H1 (cell line): ENCODE measurements around the gene FAM193A. TPM values are rescaled to one million over a fixed set of nuclear protein-coding genes. Genes with fewer than 3 reads are reported as not detected.

Source experiments
- CTCF ChIA-PET: fragments of 300-600 bp; sonication (Branson Sonifier 250); formaldehyde crosslinking; loops from one replicate; lab custom pipeline; 2021; ENCODE audit not compliant: partially characterized antibody; lab: Charles Lee
- POLR2A ChIA-PET: fragments of 300-600 bp; sonication (Branson Sonifier 250); formaldehyde crosslinking; loops from one replicate; lab custom pipeline; 2021; ENCODE audit warnings: inconsistent platforms; ENCODE audit not compliant: partially characterized antibody; lab: Charles Lee
- DNase-seq, 2 experiments: peaks; one replicate each; pipeline versions ENCODE4 v3.0.0 to v3.0.0-alpha.2; 2010 to 2022; ENCODE audit warnings: low spot score in 2 of 2, low read depth in 1 of 2, mixed read lengths in 1 of 2
- FAIRE-seq: peaks from 2 replicates; lab custom pipeline; 2011; peaks lifted over from hg19 to GRCh38; lab: Jason Lieb, UNC
- H2AFZ ChIP-seq: 2 replicates; pipeline ENCODE4 v1.8.1; 2012; ENCODE audit warnings: low read length, inconsistent platforms
- H2AK5ac ChIP-seq: 2 replicates; pipeline ENCODE4 v1.6.1; 2013; ENCODE audit warnings: low read depth, low read length
- H2BK120ac ChIP-seq: replicated peaks from 2 replicates; pipeline ENCODE3; 2013; ENCODE audit warnings: low read depth, low read length, inconsistent platforms
- H2BK12ac ChIP-seq: 2 replicates; pipeline ENCODE4 v1.6.1; 2013; ENCODE audit warnings: low read depth, low read length
- H2BK15ac ChIP-seq: 2 replicates; pipeline ENCODE4 v1.6.1; 2013; ENCODE audit warnings: low read length
- H2BK20ac ChIP-seq: 2 replicates; pipeline ENCODE4 v1.6.1; 2013; ENCODE audit warnings: low read length
- H2BK5ac ChIP-seq: 2 replicates; pipeline ENCODE4 v1.6.1; 2013; ENCODE audit warnings: low read depth, low read length
- H3K14ac ChIP-seq: 2 replicates; pipeline ENCODE4 v1.6.1; 2013; ENCODE audit warnings: inconsistent platforms; ENCODE audit not compliant: insufficient read length
- H3K18ac ChIP-seq: 2 replicates; pipeline ENCODE4 v1.6.1; 2013; ENCODE audit warnings: low read length; ENCODE audit errors: extremely low read depth
- H3K23ac ChIP-seq: 2 replicates; pipeline ENCODE4 v1.6.1; 2013; ENCODE audit warnings: inconsistent platforms; ENCODE audit not compliant: insufficient read length
- H3K23me2 ChIP-seq: 2 replicates; pipeline ENCODE4 v1.6.1; 2013; ENCODE audit warnings: low read depth, low read length
- H3K27ac ChIP-seq: 2 replicates; pipeline ENCODE4 v1.6.1; 2011; ENCODE audit warnings: low read depth, low read length, inconsistent platforms
- H3K27me3 ChIP-seq, 4 experiments: replicated peaks in 1 of 4; 1 replicate in 1 of 4; 2 replicates in 3 of 4; pipeline versions ENCODE4 v1.6.1 to v1.8.1; 2011 to 2013; ENCODE audit warnings: low read length in 3 of 4, mild to moderate bottlenecking in 3 of 4, inconsistent platforms in 2 of 4, mixed read lengths in 2 of 4, moderate library complexity in 1 of 4; ENCODE audit not compliant: control insufficient read depth in 3 of 4, insufficient read depth in 3 of 4; ENCODE audit errors: extremely low read depth in 1 of 4
- H3K36me3 ChIP-seq, 4 experiments: 2 replicates each; pipeline versions ENCODE4 v1.6.1 to v1.8.1; 2011 to 2013; ENCODE audit warnings: mild to moderate bottlenecking in 4 of 4, low read length in 3 of 4, moderate library complexity in 2 of 4, control low read depth in 1 of 4, inconsistent platforms in 1 of 4; ENCODE audit not compliant: insufficient read depth in 4 of 4, control insufficient read depth in 2 of 4
- H3K4ac ChIP-seq: replicated peaks from 2 replicates; pipeline ENCODE3; 2013; ENCODE audit warnings: low read length, low read depth, mixed read lengths, inconsistent platforms; ENCODE audit not compliant: insufficient read length
- H3K4me1 ChIP-seq, 4 experiments: replicated peaks in 1 of 4; 1 replicate in 1 of 4; 2 replicates in 3 of 4; pipeline versions ENCODE4 v1.6.1 to v1.8.1; 2011 to 2013; ENCODE audit warnings: low read length in 3 of 4, inconsistent platforms in 2 of 4, mixed read lengths in 1 of 4; ENCODE audit not compliant: insufficient read depth in 4 of 4, control insufficient read depth in 3 of 4
- H3K4me2 ChIP-seq, 2 experiments: 2 replicates each; pipeline versions ENCODE4 v1.6.1 to v1.8.1; 2011 to 2013; ENCODE audit warnings: low read depth in 2 of 2, low read length in 2 of 2, control low read depth in 1 of 2, inconsistent platforms in 1 of 2, mild to moderate bottlenecking in 1 of 2; ENCODE audit not compliant: insufficient read depth in 1 of 2
- H3K4me3 ChIP-seq, 4 experiments: fragments of 200-600, 300-600 bp in 1 of 4; sonication (generic), shearing (Covaris generic), sonication (Bioruptor Twin) in 1 of 4; 2 replicates each; pipeline versions ENCODE4 v1.5.1 to v1.8.1; 2011 to 2016; ENCODE audit warnings: low read length in 4 of 4, low read depth in 3 of 4, control low read depth in 2 of 4, inconsistent platforms in 2 of 4, mild to moderate bottlenecking in 2 of 4, mixed read lengths in 1 of 4, moderate library complexity in 1 of 4; ENCODE audit not compliant: insufficient read depth in 2 of 4; ENCODE audit errors: extremely low read depth in 1 of 4
- H3K56ac ChIP-seq: replicated peaks from 2 replicates; pipeline ENCODE3; 2013; ENCODE audit warnings: low read depth, mild to moderate bottlenecking, mixed read lengths, low read length, inconsistent platforms; ENCODE audit not compliant: insufficient read length
- H3K79me1 ChIP-seq: 2 replicates; pipeline ENCODE4 v1.6.1; 2013; ENCODE audit warnings: low read depth, low read length, control low read depth
- H3K79me2 ChIP-seq, 2 experiments: 2 replicates each; pipeline versions ENCODE4 v1.6.1 to v1.8.1; 2012 to 2013; ENCODE audit warnings: low read length in 2 of 2, mild to moderate bottlenecking in 2 of 2, inconsistent platforms in 1 of 2; ENCODE audit not compliant: insufficient read depth in 2 of 2, control insufficient read depth in 1 of 2
- H3K9ac ChIP-seq, 4 experiments: replicated peaks in 1 of 4; 1 replicate in 1 of 4; 2 replicates in 3 of 4; pipeline versions ENCODE4 v1.6.1 to v1.8.1; 2011 to 2013; ENCODE audit warnings: low read depth in 3 of 4, low read length in 3 of 4, control low read depth in 2 of 4, mild to moderate bottlenecking in 2 of 4, moderate library complexity in 2 of 4, inconsistent platforms in 1 of 4; ENCODE audit errors: extremely low read depth in 1 of 4
- H3K9me3 ChIP-seq, 2 experiments: 2 replicates each; pipeline versions ENCODE4 v1.6.1 to v1.8.1; 2012 to 2013; ENCODE audit warnings: mild to moderate bottlenecking in 2 of 2, moderate library complexity in 2 of 2, control low read depth in 1 of 2, inconsistent platforms in 1 of 2, low read depth in 1 of 2, low read length in 1 of 2, mixed read lengths in 1 of 2; ENCODE audit not compliant: insufficient read depth in 2 of 2
- H4K20me1 ChIP-seq, 2 experiments: replicated peaks in 1 of 2; 2 replicates each; pipeline versions ENCODE3 to v1.8.1; 2011 to 2013; ENCODE audit warnings: inconsistent platforms in 2 of 2, low read length in 2 of 2, mild to moderate bottlenecking in 1 of 2; ENCODE audit not compliant: insufficient read depth in 2 of 2, control insufficient read depth in 1 of 2
- H4K5ac ChIP-seq: 2 replicates; pipeline ENCODE4 v1.6.1; 2013; ENCODE audit warnings: low read length, low read depth, mixed read lengths, inconsistent platforms; ENCODE audit not compliant: insufficient read length
- H4K8ac ChIP-seq: 2 replicates; pipeline ENCODE4 v1.8.0; 2013; ENCODE audit warnings: mild to moderate bottlenecking, moderate library complexity, low read length, inconsistent platforms; ENCODE audit not compliant: insufficient read depth; ENCODE audit errors: extremely low read depth
- H4K91ac ChIP-seq: replicated peaks from 2 replicates; pipeline ENCODE3; 2013; ENCODE audit warnings: low read length, mixed read lengths, inconsistent platforms; ENCODE audit not compliant: insufficient read length
- CBX5 ChIP-seq: fragments of 300-800, 300-1000 bp; sonication (generic); IDR thresholded peaks from 2 replicates; pipeline ENCODE4 v1.7.1; 2016; ENCODE audit warnings: antibody characterized with exemption, low read length, low read depth
- JUN ChIP-seq: IDR thresholded peaks from 2 replicates; pipeline ENCODE4 v1.6.1; 2011; ENCODE audit warnings: low read depth, mild to moderate bottlenecking, improper control_type of control experiment, low read length
- RAD21 ChIP-seq, 2 experiments: IDR thresholded peaks in 1 of 2; conservative IDR thresholded peaks in 1 of 2; 2 replicates each; pipeline ENCODE4 v1.6.1; 2011; ENCODE audit warnings: low read depth in 2 of 2, low read length in 2 of 2, improper control_type of control experiment in 1 of 2, inconsistent platforms in 1 of 2, mild to moderate bottlenecking in 1 of 2, moderate library complexity in 1 of 2
- SIX5 ChIP-seq: IDR thresholded peaks from 2 replicates; pipeline ENCODE4 v1.6.1; 2011; ENCODE audit warnings: mild to moderate bottlenecking, low read depth, low read length
- SP1 ChIP-seq: IDR thresholded peaks from 2 replicates; pipeline ENCODE4 v1.6.1; 2011; ENCODE audit warnings: low read depth, low read length
- SP4 ChIP-seq: IDR thresholded peaks from 2 replicates; pipeline ENCODE4 v1.6.1; 2012; ENCODE audit warnings: low read length, inconsistent platforms
- WGBS, 2 experiments: shearing (Covaris generic) in 1 of 2; methylation state at CpG; one replicate each; pipeline versions ENCODE4 v1.1.6 to v1.1.7; 2013 to 2015; ENCODE audit warnings: low lambda C conversion rate in 2 of 2, mixed read lengths in 2 of 2, inconsistent platforms in 1 of 2, low coverage in 1 of 2, missing lambda C conversion rate in 1 of 2; ENCODE audit not compliant: insufficient replicate concordance in 2 of 2, insufficient coverage in 1 of 2, insufficient read length in 1 of 2; ENCODE audit errors: extremely low coverage in 1 of 2, missing lambda C conversion rate in 1 of 2; 5-methylcytosine and 5-hydroxymethylcytosine counted together
- polyA plus RNA-seq, 7 experiments: library from polyadenylated mRNA; depleted of rRNA in 3 of 7; stranded (reverse) in 5 of 7; unstranded in 2 of 7; fragments of >200 nt in 5 of 7; fragments of 200-250 nt in 2 of 7; gene quantifications; 1 replicate in 5 of 7; 2 replicates in 1 of 7; 4 replicates in 1 of 7; pipeline versions ENCODE4 v1.2.1 to v1.2.3, GENCODE V29; 2011 to 2013; ENCODE audit warnings: missing spikeins in 2 of 7, mixed read lengths in 2 of 7
- total RNA-seq: library from RNA; stranded (reverse); fragmentation: NEBNext Ultra II Directional; extraction: Animal tissue kit (Norgen Biotek cat#: 25700); gene quantifications from 2 replicates; pipeline ENCODE4 v1.2.1, GENCODE V29; 2021

The FAM193A gene
- total and polyA plus RNA-seq, 2 of the 8 experiments (the other 6 are each of a cell fraction or from before 2014, with no cell fraction given): 8.7 to 26.2 TPM

GRCh38 chr4:2744576-2745270 lies 208.3 kb downstream of the FAM193A start:
- Histone ChIP-seq H3K18ac (no peak overlapping the region), H3K36me3 (peaks cover 8 to 34% (median 24%) of the 10 kb centered on the region in 4 experiments; a peak in 6 of 8 replicates), H2AK5ac (no peak overlapping the region), H3K14ac (no peak overlapping the region), H3K79me2 (0 out of 4 replicates have a peak, but pooled peaks cover 0 to 2% of the 10 kb centered on the region in 2 experiments), H2BK12ac (no peak overlapping the region), H2BK5ac (no peak overlapping the region; the same call in 1 of the 2 replicates), H4K8ac (no peak overlapping the region), H3K4me1 (no peaks in the 10 kb centered on the region), H3K4ac (no peak overlapping the region), H3K9me3 (no peaks in the 10 kb centered on the region), H2BK15ac (no peak overlapping the region), H3K4me2 (no peak overlapping the region), H2BK120ac (no peak overlapping the region), H4K91ac (no peak overlapping the region), H3K9ac (no peak overlapping the region), H3K79me1 (peaks cover 2% of the 10 kb centered on the region; the same call in 1 of the 2 replicates), H4K20me1 (peaks cover 0 to 5% of the 10 kb centered on the region in 2 experiments), H3K23me2 (no peaks in the 10 kb centered on the region), H2AFZ (no peak overlapping the region), H3K56ac (no peak overlapping the region), H3K27ac (no peak overlapping the region), H2BK20ac (no peak overlapping the region), H3K4me3 (no peak overlapping the region), H4K5ac (no peak overlapping the region), H3K27me3 (no peaks in the 10 kb centered on the region; a peak in 1 of 7 replicates), H3K23ac (no peak overlapping the region)
- POLR2A ChIA-PET: no interaction called here
- 92% methylated on average over 28 of the region's 28 CpGs; no CpG with 5 or more reads in 1 of the 2 experiments for WGBS, 2 experiments
- CTCF ChIA-PET: interaction anchor here (0.5 to 0.8 kb wide), 2 partner anchors 19 to 221 kb away, joined by 3 read pairs; no protein-coding TSS in a partner anchor
- no peak for FAIRE-seq
- no peak for TF ChIP-seq RAD21 (IDR thresholded peaks at IDR 0.05 in 1 of 2, conservative IDR thresholded peaks at IDR 0.05 in 1 of 2; ENCODE audit: low read depth in 2 of 2, low read length in 2 of 2)
- TF ChIP-seq JUN: no peak
- no peak for TF ChIP-seq SIX5
- TF ChIP-seq SP1: no peak
- no peak for TF ChIP-seq CBX5
- no peak for TF ChIP-seq SP4
- DNase-seq: no peak
